ENCODE data around the gene PIAS1. TPM values are rescaled to one million over a fixed set of nuclear protein-coding genes. Genes with fewer than 3 reads are reported as not detected.

The PIAS1 gene
- total RNA-seq, 1 experiment from 2014 or later: 25.9 TPM

- intact Hi-C loops (cut with micrococcal nuclease): no loop called here
- Histone ChIP-seq H3K27ac (ENCODE audit: low read depth, low read length) (peak overlapping the region; percentile 78), H4K20me1 (ENCODE audit: insufficient read depth) (peaks cover 7% of the 10 kb centered on the region; the same call in 1 of the 2 replicates), H3K4me3 (replicated peaks in 1 of 2; ENCODE audit: low read depth in 1 of 2, low read length in 2 of 2) (peak overlapping the region; percentile 81 to 83), H3K9me2 (ENCODE audit: insufficient read depth) (no peaks in the 10 kb centered on the region), H2AFZ (ENCODE audit: low read depth, low read length, poor library complexity, severe bottlenecking) (no peak overlapping the region), H3K79me2 (ENCODE audit: insufficient read depth, low read length) (peaks cover 55% of the 10 kb centered on the region), H3K9ac (ENCODE audit: low read length) (peak overlapping the region; percentile 79), H3K27me3 (ENCODE audit: insufficient read depth, low read length) (no peaks in the 10 kb centered on the region), H3K4me2 (ENCODE audit: low read length) (peak overlapping the region; percentile 85), H3K4me1 (ENCODE audit: control insufficient read depth in 1 of 2, insufficient read depth in 2 of 2, low read length in 2 of 2) (peaks cover 9 to 15% of the 10 kb centered on the region in 2 experiments), H3K9me3 (ENCODE audit: control insufficient read depth in 1 of 2, insufficient read depth in 1 of 2, low read depth in 1 of 2, low read length in 2 of 2) (no peaks in the 10 kb centered on the region), H3K36me3 (ENCODE audit: control insufficient read depth in 1 of 2, insufficient read depth in 2 of 2, low read length in 2 of 2) (no peaks in the 10 kb centered on the region)
- RAD21 ChIA-PET (ENCODE audit: low non-redundant PET in 1 of 2, low total read pairs in 2 of 2, uncharacterized antibody in 2 of 2, unreplicated experiment in 2 of 2): no interaction called here
- POLR2A ChIA-PET: interaction anchor here (1.5 kb wide), 1 partner anchor 10 kb away, joined by 6 read pairs; no protein-coding TSS in a partner anchor
- DNase-seq (ENCODE audit: low read depth, low spot score) (no peak), ATAC-seq (peak; percentile 45)
- TF ChIP-seq YY1 (IDR thresholded peaks at IDR 0.05; ENCODE audit: extremely low read depth, insufficient replicate concordance, low read depth, low read length): no peak
- TF ChIP-seq ELF1 (IDR thresholded peaks at IDR 0.05; ENCODE audit: borderline replicate concordance, low read depth): no peak
- TF ChIP-seq EZH2 (IDR thresholded peaks at IDR 0.05): no peak
- TF ChIP-seq POLR2AphosphoS5 (IDR thresholded peaks at IDR 0.05; ENCODE audit: low read depth, low read length): no peak
- TF ChIP-seq CBX3 (IDR thresholded peaks at IDR 0.05; ENCODE audit: low read depth): no peak
- TF ChIP-seq ATF3 (IDR thresholded peaks at IDR 0.05): no peak
- TF ChIP-seq TCF7L2 (IDR thresholded peaks at IDR 0.05; ENCODE audit: borderline replicate concordance, extremely low read depth, insufficient read depth, insufficient read length): no peak
- TF ChIP-seq POLR2A (IDR thresholded peaks at IDR 0.05; ENCODE audit: borderline replicate concordance, extremely low read depth, insufficient read depth, insufficient read length): no peak
- TF ChIP-seq REST (IDR thresholded peaks at IDR 0.05; ENCODE audit: low read depth): no peak
- no TSS peak for BruUV-seq (replicated peaks)
- CTCF ChIA-PET: no interaction called here
Observed at GRCh38 chr15:68054628-68055223, 611 bp downstream of the PIAS1 start.

All from HCT116 (cell line).